Epithelial cell of proximal tubule (primary cell): ENCODE results near the gene RUNX1. TPM values are rescaled to one million over a fixed set of nuclear protein-coding genes. Genes with fewer than 3 reads are reported as not detected.
A peak's percentile ranks its signal among the peaks of the same experiment; 100 is the strongest.

Source experiments
- DNase-seq: peaks from one replicate; pipeline ENCODE4 v3.0.0-alpha.2; 2011; ENCODE audit warnings: low read depth
- H3K4me3 ChIP-seq: 2 replicates; pipeline ENCODE4 v1.5.1; 2011; ENCODE audit warnings: low read depth, mild to moderate bottlenecking, low read length
- CTCF ChIP-seq: conservative IDR thresholded peaks from 2 replicates; pipeline ENCODE4 v1.5.1; 2012; ENCODE audit warnings: low read depth, mild to moderate bottlenecking, low read length
- total RNA-seq: library from RNA; depleted of rRNA; stranded (reverse); fragments of >200 nt; gene quantifications from 2 replicates; pipeline ENCODE4 v1.2.3, GENCODE V29; 2015

Gene RUNX1
- total RNA-seq, 1 donor from 2014 or later: 11.3 TPM

- no peak overlapping the region for H3K4me3 ChIP-seq
- no peak for DNase-seq
- TF ChIP-seq CTCF: peak; percentile 50
Measured at GRCh38 chr21:34801519-34802132, 247.5 kb downstream of the RUNX1 start.

- no peak for DNase-seq
- no peak overlapping the region for H3K4me3 ChIP-seq
- no peak for TF ChIP-seq CTCF
Measured at GRCh38 chr21:34800797-34801518, 248.1 kb downstream of the RUNX1 start.

GRCh38 chr21:34799092-34799491 is 250.0 kb downstream of the RUNX1 start:
- no peak overlapping the region for H3K4me3 ChIP-seq
- no peak for TF ChIP-seq CTCF
- no peak for DNase-seq

GRCh38 chr21:34797921-34798535 is 251.1 kb downstream of the RUNX1 start:
- no peak for TF ChIP-seq CTCF
- no peak overlapping the region for H3K4me3 ChIP-seq
- DNase-seq: no peak

GRCh38 chr21:34797201-34797525 is 251.9 kb downstream of the RUNX1 start:
- H3K4me3 ChIP-seq: no peak overlapping the region
- TF ChIP-seq CTCF: no peak
- no peak for DNase-seq

GRCh38 chr21:34796518-34797200 is 252.4 kb downstream of the RUNX1 start:
- TF ChIP-seq CTCF: no peak
- DNase-seq: no peak
- H3K4me3 ChIP-seq: no peak overlapping the region
